ENCODE results near the gene C9orf43.

- TF ChIP-seq CTCF (conservative IDR thresholded peaks at IDR 0.05 in 1 of 2, IDR thresholded peaks at IDR 0.05 in 1 of 2; ENCODE audit: extremely low read depth in 1 of 2, insufficient read depth in 1 of 2, low read depth in 1 of 2, low read length in 2 of 2): peak; percentile 34 to 55
- TF ChIP-seq EZH2 (IDR thresholded peaks at IDR 0.05; ENCODE audit: borderline replicate concordance, low read length): no peak
These were observed 35.8 kb downstream of the C9orf43 start for GRCh38 chr9:113446323-113446740.

Measured in mammary epithelial cell (primary cell).